ENCODE data around the gene FAM241A. TPM values are rescaled to one million over a fixed set of nuclear protein-coding genes. Genes with fewer than 3 reads are reported as not detected.
A peak's percentile ranks its signal among the peaks of the same experiment; 100 is the strongest.

FAM241A gene
- under 1 TPM; 0.13 to 0.18 TPM for total RNA-seq
- polyA plus RNA-seq (2013, experiment 1 of 2) = 0.43 TPM
- polyA plus RNA-seq (2013, experiment 2 of 2) = 0.41 TPM
- long read RNA-seq, experiment 1, partial matches to known transcripts = 1 of 2 reads
- long read RNA-seq, experiment 1, other reads (novel, unspliced or antisense) = 1 of 2 reads
- long read RNA-seq, experiment 2, full-length matches to known transcripts = 5 of 6 reads
- long read RNA-seq, experiment 2, partial matches to known transcripts = 0 of 6 reads
- long read RNA-seq, experiment 2, other reads (novel, unspliced or antisense) = 1 of 6 reads
- long read RNA-seq, experiment 3 = 0 reads
- long read RNA-seq, experiment 4 = 0 reads

GRCh38 chr4:112145326-112145789 is at the start of gene FAM241A:
TSS of gene FAM241A (plus strand) at chr4:112145454. CDS start at chr4:112145581, 127 bp downstream.
- Histone ChIP-seq H3K9me3 (ENCODE audit: control insufficient read depth, low read length) (no peaks in the 10 kb centered on the region), H3K4me3 (ENCODE audit: low read length) (peak within 1 kb of the TSS; percentile 77), H3K27me3 (ENCODE audit: control insufficient read depth, insufficient read depth, low read length, poor library complexity, severe bottlenecking) (peaks cover 27% of the 10 kb centered on the region), H3K36me3 (ENCODE audit: control insufficient read depth, insufficient read depth, low read length) (no peaks in the 10 kb centered on the region), H3K9ac (ENCODE audit: extremely low read depth, low read length, poor library complexity, severe bottlenecking) (no peak within 1 kb of the TSS), H3K4me1 (ENCODE audit: control insufficient read depth, insufficient read depth, low read length) (no peaks in the 10 kb centered on the region), H3K27ac (ENCODE audit: low read depth, low read length) (no peak within 1 kb of the TSS)
- Mint-ChIP-seq H3K4me3 (peak within 1 kb of the TSS; percentile 68), H3K4me1 (peaks cover 3% of the 10 kb centered on the region), H3K27ac (no peak within 1 kb of the TSS), H3K27me3 (ENCODE audit: insufficient read depth) (peaks cover 33% of the 10 kb centered on the region), H3K36me3 (ENCODE audit: low read depth) (no peaks in the 10 kb centered on the region), H3K9me3 (no peaks in the 10 kb centered on the region)
- DNase-seq = peak; percentile 96
- 0% methylated on average over 1 to 70 of the region's 70 CpGs for WGBS, 2 experiments (ENCODE audit: insufficient coverage in 1 of 2, insufficient read length in 1 of 2)
- TF ChIP-seq CTCF (conservative IDR thresholded peaks at IDR 0.05) = no peak

GRCh38 chr4:112098841-112099530 is 46.3 kb upstream of the FAM241A start:
- no peak for TF ChIP-seq CTCF (conservative IDR thresholded peaks at IDR 0.05)
- Histone ChIP-seq H3K9me3 (ENCODE audit: control insufficient read depth, low read length) (no peaks in the 10 kb centered on the region), H3K36me3 (ENCODE audit: control insufficient read depth, insufficient read depth, low read length) (no peaks in the 10 kb centered on the region), H3K4me1 (ENCODE audit: control insufficient read depth, insufficient read depth, low read length) (no peaks in the 10 kb centered on the region), H3K4me3 (ENCODE audit: low read length) (no peak overlapping the region), H3K27me3 (ENCODE audit: control insufficient read depth, insufficient read depth, low read length, poor library complexity, severe bottlenecking) (no peaks in the 10 kb centered on the region), H3K9ac (ENCODE audit: extremely low read depth, low read length, poor library complexity, severe bottlenecking) (no peak overlapping the region), H3K27ac (ENCODE audit: low read depth, low read length) (no peak overlapping the region)
- no peak overlapping the region for H3K4me3 Mint-ChIP-seq
- H3K27ac Mint-ChIP-seq = no peak overlapping the region
- H3K27me3 Mint-ChIP-seq (ENCODE audit: insufficient read depth) = no peaks in the 10 kb centered on the region
- no peaks in the 10 kb centered on the region for H3K9me3 Mint-ChIP-seq
- 85 to 93% methylated on average over 4 of the region's 4 CpGs for WGBS, 2 experiments (ENCODE audit: insufficient coverage in 1 of 2, insufficient read length in 1 of 2)
- H3K4me1 Mint-ChIP-seq = peaks cover 8% of the 10 kb centered on the region
- H3K36me3 Mint-ChIP-seq (ENCODE audit: low read depth) = no peaks in the 10 kb centered on the region
- DNase-seq = no peak

- H3K9ac ChIP-seq (ENCODE audit: extremely low read depth, low read length, poor library complexity, severe bottlenecking) = no peak overlapping the region
- H3K27me3 ChIP-seq (ENCODE audit: control insufficient read depth, insufficient read depth, low read length, poor library complexity, severe bottlenecking) = no peaks in the 10 kb centered on the region
- H3K9me3 ChIP-seq (ENCODE audit: control insufficient read depth, low read length) = no peaks in the 10 kb centered on the region
- H3K36me3 ChIP-seq (ENCODE audit: control insufficient read depth, insufficient read depth, low read length) = no peaks in the 10 kb centered on the region
- H3K27ac ChIP-seq (ENCODE audit: low read depth, low read length) = no peak overlapping the region
- 8 to 24% methylated on average over 3 to 5 of the region's 5 CpGs for WGBS, 2 experiments (ENCODE audit: insufficient coverage in 1 of 2, insufficient read length in 1 of 2)
- Mint-ChIP-seq H3K9me3 (no peaks in the 10 kb centered on the region), H3K27me3 (ENCODE audit: insufficient read depth) (no peaks in the 10 kb centered on the region), H3K36me3 (ENCODE audit: low read depth) (no peaks in the 10 kb centered on the region), H3K4me1 (peaks cover 8% of the 10 kb centered on the region), H3K4me3 (no peak overlapping the region), H3K27ac (no peak overlapping the region)
- TF ChIP-seq CTCF (conservative IDR thresholded peaks at IDR 0.05) = peak; percentile 88
- no peaks in the 10 kb centered on the region for H3K4me1 ChIP-seq (ENCODE audit: control insufficient read depth, insufficient read depth, low read length)
- DNase-seq = peak; percentile 46
- H3K4me3 ChIP-seq (ENCODE audit: low read length) = no peak overlapping the region
These were observed 45.5 kb upstream of the FAM241A start for GRCh38 chr4:112099701-112100297.

Measured in endodermal cell (in vitro differentiated cells).